Measurements from ENCODE around the gene GADD45G.

The GADD45G gene

DNA sequence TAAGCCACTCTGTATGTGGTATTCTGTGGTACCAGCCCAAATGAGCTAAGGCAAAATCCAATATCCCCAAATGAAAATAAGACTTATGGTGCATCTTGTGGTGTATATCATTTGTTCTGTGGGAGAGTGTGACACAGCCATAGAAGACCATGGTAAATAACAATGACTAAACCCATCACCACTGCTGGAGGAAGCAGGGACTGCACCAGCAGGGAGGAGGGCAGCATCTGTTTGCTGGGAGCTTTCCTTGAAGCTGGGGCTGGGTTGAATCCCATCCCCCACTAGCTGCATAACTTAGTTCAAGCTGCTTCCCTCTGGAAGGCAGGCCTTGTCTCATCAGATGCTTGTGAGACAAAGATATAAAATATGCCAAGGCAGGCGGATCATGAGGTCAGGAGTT, 14.2 kb downstream of the GADD45G start:
- TF ChIP-seq, protein P1, sequence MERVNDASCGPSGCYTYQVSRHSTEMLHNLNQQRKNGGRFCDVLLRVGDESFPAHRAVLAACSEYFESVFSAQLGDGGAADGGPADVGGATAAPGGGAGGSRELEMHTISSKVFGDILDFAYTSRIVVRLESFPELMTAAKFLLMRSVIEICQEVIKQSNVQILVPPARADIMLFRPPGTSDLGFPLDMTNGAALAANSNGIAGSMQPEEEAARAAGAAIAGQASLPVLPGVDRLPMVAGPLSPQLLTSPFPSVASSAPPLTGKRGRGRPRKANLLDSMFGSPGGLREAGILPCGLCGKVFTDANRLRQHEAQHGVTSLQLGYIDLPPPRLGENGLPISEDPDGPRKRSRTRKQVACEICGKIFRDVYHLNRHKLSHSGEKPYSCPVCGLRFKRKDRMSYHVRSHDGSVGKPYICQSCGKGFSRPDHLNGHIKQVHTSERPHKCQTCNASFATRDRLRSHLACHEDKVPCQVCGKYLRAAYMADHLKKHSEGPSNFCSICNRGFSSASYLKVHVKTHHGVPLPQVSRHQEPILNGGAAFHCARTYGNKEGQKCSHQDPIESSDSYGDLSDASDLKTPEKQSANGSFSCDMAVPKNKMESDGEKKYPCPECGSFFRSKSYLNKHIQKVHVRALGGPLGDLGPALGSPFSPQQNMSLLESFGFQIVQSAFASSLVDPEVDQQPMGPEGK (CRISPR knock-in tag; IDR thresholded peaks at IDR 0.05; ENCODE audit: borderline replicate concordance): no peak
- no peak for TF ChIP-seq RARB (CRISPR knock-in tag; IDR thresholded peaks at IDR 0.05)
- no peak for TF ChIP-seq CSRNP3 (CRISPR knock-in tag; IDR thresholded peaks at IDR 0.05)
- no peak for TF ChIP-seq ZFP30 (CRISPR knock-in tag; IDR thresholded peaks at IDR 0.05)
- TF ChIP-seq SNAI2 (CRISPR knock-in tag; IDR thresholded peaks at IDR 0.05): no peak
- no peak for TF ChIP-seq PPARA (CRISPR knock-in tag; IDR thresholded peaks at IDR 0.05; ENCODE audit: borderline replicate concordance)
- TF ChIP-seq ZC3H10 (CRISPR knock-in tag; IDR thresholded peaks at IDR 0.05): no peak
- TF ChIP-seq TCF4 (CRISPR knock-in tag; IDR thresholded peaks at IDR 0.05; ENCODE audit: borderline replicate concordance): no peak
- TF ChIP-seq ESRRG (CRISPR knock-in tag; IDR thresholded peaks at IDR 0.05): no peak
- TF ChIP-seq BACH2 (CRISPR knock-in tag; IDR thresholded peaks at IDR 0.05; ENCODE audit: borderline replicate concordance): no peak
- no peak for ATAC-seq

DNA sequence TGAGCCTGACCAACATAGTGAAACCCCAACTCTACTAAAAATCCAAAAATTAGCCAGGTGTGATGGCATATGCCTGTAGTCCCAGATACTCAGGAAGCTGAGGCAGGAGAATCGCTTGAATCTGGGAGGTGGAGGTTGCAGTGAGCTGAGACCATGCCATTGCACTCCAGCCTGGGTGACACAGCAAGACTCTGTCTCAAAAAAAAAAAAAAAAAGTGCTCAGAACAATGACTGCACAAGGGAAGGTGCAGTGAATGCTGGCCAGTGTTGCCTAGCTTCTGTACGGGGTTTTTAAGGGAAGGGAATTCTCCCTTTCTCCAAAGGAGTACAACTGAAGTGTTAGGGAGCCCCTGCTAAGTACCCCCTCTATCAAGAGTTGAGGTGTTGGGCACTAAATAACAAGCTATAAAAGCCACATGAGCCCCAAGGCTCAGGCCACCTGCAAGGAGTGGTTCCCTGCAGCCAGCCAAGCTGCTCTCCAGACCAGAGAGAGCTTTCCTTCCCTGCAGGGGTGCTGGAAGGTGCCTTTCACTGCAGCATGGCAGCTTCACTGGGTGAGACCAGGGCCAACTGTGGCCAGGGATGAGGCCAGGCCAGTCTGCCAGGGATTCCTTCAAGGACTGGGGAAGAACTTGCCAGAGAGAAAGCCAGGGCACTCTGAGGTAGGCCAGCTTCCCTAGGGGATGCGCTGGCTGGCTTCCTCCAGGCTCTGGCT, 14.8 kb downstream of the GADD45G start:
- TF ChIP-seq, protein P1 (CRISPR knock-in tag; IDR thresholded peaks at IDR 0.05; ENCODE audit: borderline replicate concordance): no peak
- TF ChIP-seq, protein P2, sequence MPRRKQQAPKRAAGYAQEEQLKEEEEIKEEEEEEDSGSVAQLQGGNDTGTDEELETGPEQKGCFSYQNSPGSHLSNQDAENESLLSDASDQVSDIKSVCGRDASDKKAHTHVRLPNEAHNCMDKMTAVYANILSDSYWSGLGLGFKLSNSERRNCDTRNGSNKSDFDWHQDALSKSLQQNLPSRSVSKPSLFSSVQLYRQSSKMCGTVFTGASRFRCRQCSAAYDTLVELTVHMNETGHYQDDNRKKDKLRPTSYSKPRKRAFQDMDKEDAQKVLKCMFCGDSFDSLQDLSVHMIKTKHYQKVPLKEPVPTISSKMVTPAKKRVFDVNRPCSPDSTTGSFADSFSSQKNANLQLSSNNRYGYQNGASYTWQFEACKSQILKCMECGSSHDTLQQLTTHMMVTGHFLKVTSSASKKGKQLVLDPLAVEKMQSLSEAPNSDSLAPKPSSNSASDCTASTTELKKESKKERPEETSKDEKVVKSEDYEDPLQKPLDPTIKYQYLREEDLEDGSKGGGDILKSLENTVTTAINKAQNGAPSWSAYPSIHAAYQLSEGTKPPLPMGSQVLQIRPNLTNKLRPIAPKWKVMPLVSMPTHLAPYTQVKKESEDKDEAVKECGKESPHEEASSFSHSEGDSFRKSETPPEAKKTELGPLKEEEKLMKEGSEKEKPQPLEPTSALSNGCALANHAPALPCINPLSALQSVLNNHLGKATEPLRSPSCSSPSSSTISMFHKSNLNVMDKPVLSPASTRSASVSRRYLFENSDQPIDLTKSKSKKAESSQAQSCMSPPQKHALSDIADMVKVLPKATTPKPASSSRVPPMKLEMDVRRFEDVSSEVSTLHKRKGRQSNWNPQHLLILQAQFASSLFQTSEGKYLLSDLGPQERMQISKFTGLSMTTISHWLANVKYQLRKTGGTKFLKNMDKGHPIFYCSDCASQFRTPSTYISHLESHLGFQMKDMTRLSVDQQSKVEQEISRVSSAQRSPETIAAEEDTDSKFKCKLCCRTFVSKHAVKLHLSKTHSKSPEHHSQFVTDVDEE (CRISPR knock-in tag; IDR thresholded peaks at IDR 0.05): no peak
- TF ChIP-seq, protein P3, sequence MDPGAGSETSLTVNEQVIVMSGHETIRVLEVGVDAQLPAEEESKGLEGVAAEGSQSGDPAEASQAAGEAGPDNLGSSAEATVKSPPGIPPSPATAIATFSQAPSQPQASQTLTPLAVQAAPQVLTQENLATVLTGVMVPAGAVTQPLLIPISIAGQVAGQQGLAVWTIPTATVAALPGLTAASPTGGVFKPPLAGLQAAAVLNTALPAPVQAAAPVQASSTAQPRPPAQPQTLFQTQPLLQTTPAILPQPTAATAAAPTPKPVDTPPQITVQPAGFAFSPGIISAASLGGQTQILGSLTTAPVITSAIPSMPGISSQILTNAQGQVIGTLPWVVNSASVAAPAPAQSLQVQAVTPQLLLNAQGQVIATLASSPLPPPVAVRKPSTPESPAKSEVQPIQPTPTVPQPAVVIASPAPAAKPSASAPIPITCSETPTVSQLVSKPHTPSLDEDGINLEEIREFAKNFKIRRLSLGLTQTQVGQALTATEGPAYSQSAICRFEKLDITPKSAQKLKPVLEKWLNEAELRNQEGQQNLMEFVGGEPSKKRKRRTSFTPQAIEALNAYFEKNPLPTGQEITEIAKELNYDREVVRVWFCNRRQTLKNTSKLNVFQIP (CRISPR knock-in tag; IDR thresholded peaks at IDR 0.05; ENCODE audit: borderline replicate concordance, low read depth): no peak
- TF ChIP-seq TCF4 (CRISPR knock-in tag; IDR thresholded peaks at IDR 0.05; ENCODE audit: borderline replicate concordance) (no peak), ESRRG (CRISPR knock-in tag; IDR thresholded peaks at IDR 0.05) (no peak), ZNF8 (CRISPR knock-in tag; IDR thresholded peaks at IDR 0.05) (no peak), SNAI2 (CRISPR knock-in tag; IDR thresholded peaks at IDR 0.05) (no peak), BACH2 (CRISPR knock-in tag; IDR thresholded peaks at IDR 0.05; ENCODE audit: borderline replicate concordance) (no peak), CREB5 (CRISPR knock-in tag; IDR thresholded peaks at IDR 0.05; ENCODE audit: low read depth) (no peak), RARB (CRISPR knock-in tag; IDR thresholded peaks at IDR 0.05) (no peak), ISL1 (CRISPR knock-in tag; IDR thresholded peaks at IDR 0.05) (no peak), ZFP3 (CRISPR knock-in tag; IDR thresholded peaks at IDR 0.05) (no peak)
- no peak for ATAC-seq

- no peak for ATAC-seq
- no peak for TF ChIP-seq ZFP30 (CRISPR knock-in tag; IDR thresholded peaks at IDR 0.05)
- TF ChIP-seq, protein P1 (CRISPR knock-in tag; IDR thresholded peaks at IDR 0.05; ENCODE audit: borderline replicate concordance): no peak
- no peak for TF ChIP-seq GLIS3 (CRISPR knock-in tag; IDR thresholded peaks at IDR 0.05)
- no peak for TF ChIP-seq OSR1 (CRISPR knock-in tag; IDR thresholded peaks at IDR 0.05)
- TF ChIP-seq ISL1 (CRISPR knock-in tag; IDR thresholded peaks at IDR 0.05): no peak
- TF ChIP-seq CREB5 (CRISPR knock-in tag; IDR thresholded peaks at IDR 0.05; ENCODE audit: low read depth): no peak
- TF ChIP-seq, protein P3 (CRISPR knock-in tag; IDR thresholded peaks at IDR 0.05; ENCODE audit: borderline replicate concordance, low read depth): no peak
- TF ChIP-seq TOX (CRISPR knock-in tag; IDR thresholded peaks at IDR 0.05; ENCODE audit: borderline replicate concordance): no peak
- TF ChIP-seq BACH2 (CRISPR knock-in tag; IDR thresholded peaks at IDR 0.05; ENCODE audit: borderline replicate concordance): no peak
Observed at GRCh38 chr9:89621031-89621430, 16.2 kb downstream of the GADD45G start.

Measured in SK-N-SH treated with all-trans-retinoic acid at 6 μM for 48 hours (cell line).